ENCODE results near the gene TCAP.

Gene TCAP

GRCh38 chr17:39664581-39665561 is at the start of gene TCAP:
Gene TCAP, plus strand, starts transcription at chr17:39665349. Its CDS starts 11 bp downstream, at chr17:39665360.
- no peak for DNase-seq

GRCh38 chr17:39615434-39615833 is 49.7 kb upstream of the TCAP start:
- no peak for DNase-seq

- DNase-seq, result no peak
These were observed 48.1 kb upstream of the TCAP start for GRCh38 chr17:39617100-39617445.

GRCh38 chr17:39617446-39618245 is 47.5 kb upstream of the TCAP start:
- DNase-seq, result peak; percentile 22

- no peak for DNase-seq
These were observed 46.8 kb upstream of the TCAP start for GRCh38 chr17:39618246-39618913.

- no peak for DNase-seq
These were observed 46.0 kb upstream of the TCAP start for GRCh38 chr17:39618956-39619785.

GRCh38 chr17:39619786-39620101 is 45.4 kb upstream of the TCAP start:
- DNase-seq, result no peak

GRCh38 chr17:39621523-39622379 is 43.4 kb upstream of the TCAP start:
- peak; percentile 71 for DNase-seq

- DNase-seq, result no peak
These were observed 42.7 kb upstream of the TCAP start for GRCh38 chr17:39622380-39623006.

- DNase-seq, result peak; percentile 16
These were observed 41.7 kb upstream of the TCAP start for GRCh38 chr17:39623356-39623950.

GRCh38 chr17:39624313-39624712 is 40.8 kb upstream of the TCAP start:
- DNase-seq, result no peak

- no peak for DNase-seq
These were observed 39.9 kb upstream of the TCAP start for GRCh38 chr17:39625198-39625785.

GRCh38 chr17:39626171-39627046 is 38.7 kb upstream of the TCAP start, which contains the start of gene PPP1R1B:
Gene PPP1R1B, plus strand, starts transcription at chr17:39626952. Its CDS starts 441 bp downstream, at chr17:39627393.
- DNase-seq, result no peak

GRCh38 chr17:39627047-39627711 is 38.0 kb upstream of the TCAP start:
- DNase-seq, result no peak

GRCh38 chr17:39627712-39628516 is 37.2 kb upstream of the TCAP start:
- DNase-seq, result no peak

GRCh38 chr17:39628655-39629493 is 36.3 kb upstream of the TCAP start:
- no peak for DNase-seq

GRCh38 chr17:39629494-39629880 is 35.7 kb upstream of the TCAP start:
- no peak for DNase-seq
